ENCODE data around the gene GNS.

DNA sequence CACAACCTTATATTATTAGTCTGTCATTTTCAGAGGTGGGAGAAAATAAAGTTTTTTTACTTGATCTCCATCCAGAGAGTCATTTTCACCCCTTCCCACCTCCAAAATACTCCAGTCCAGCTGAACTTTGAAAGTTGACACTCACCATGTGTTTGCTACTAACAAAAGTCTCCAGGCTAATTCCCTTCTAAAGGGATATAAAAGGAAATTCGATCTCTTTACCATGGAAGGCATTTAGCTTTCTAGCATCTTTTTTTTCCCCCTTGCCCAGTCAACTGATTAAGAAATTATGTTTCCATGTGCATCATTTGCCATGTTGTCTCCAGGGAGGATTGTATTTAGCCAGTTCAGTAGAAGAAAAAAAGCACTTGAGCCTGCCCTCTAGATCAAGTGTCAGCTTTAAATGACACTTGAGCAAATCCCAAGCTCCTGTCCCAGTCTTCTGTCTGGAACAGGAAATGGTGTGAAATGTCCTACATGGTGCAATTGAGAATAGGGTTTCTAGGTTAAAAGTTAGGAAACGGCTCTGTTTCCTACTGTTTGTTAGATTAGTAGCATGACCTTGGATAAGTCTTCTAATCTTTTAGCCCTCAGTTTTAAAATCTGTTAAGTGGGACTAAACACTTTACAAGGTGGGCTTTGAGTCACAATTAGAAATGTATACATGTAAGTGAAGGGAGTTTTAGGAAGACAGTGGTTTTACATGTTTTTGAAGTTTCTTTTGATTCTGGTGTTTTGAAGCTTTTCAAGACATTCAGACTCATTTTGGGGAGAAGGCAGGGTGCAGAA is 67.2 kb downstream of the GNS start:
- TF ChIP-seq CTCF (IDR thresholded peaks at IDR 0.05; ENCODE audit: poor library complexity, severe bottlenecking) (no peak), EZH2 (IDR thresholded peaks at IDR 0.05; ENCODE audit: borderline replicate concordance, insufficient read depth, low read length, poor library complexity, severe bottlenecking) (no peak), POLR2AphosphoS5 (IDR thresholded peaks at IDR 0.05) (no peak), TAF1 (IDR thresholded peaks at IDR 0.05; ENCODE audit: low read depth) (no peak), MXI1 (conservative IDR thresholded peaks at IDR 0.05; ENCODE audit: poor library complexity, severe bottlenecking) (no peak), RAD21 (conservative IDR thresholded peaks at IDR 0.05) (no peak)
